HG02885 (cell line): ENCODE measurements around the gene NIPA2.

Source experiments
- ATAC-seq: cut with Tn5 transposase; IDR thresholded peaks from one replicate; pipeline ENCODE4 v1.9.1; 2021; ENCODE audit warnings: mild to moderate bottlenecking; ENCODE audit not compliant: unreplicated experiment, poor library complexity

NIPA2 gene

DNA sequence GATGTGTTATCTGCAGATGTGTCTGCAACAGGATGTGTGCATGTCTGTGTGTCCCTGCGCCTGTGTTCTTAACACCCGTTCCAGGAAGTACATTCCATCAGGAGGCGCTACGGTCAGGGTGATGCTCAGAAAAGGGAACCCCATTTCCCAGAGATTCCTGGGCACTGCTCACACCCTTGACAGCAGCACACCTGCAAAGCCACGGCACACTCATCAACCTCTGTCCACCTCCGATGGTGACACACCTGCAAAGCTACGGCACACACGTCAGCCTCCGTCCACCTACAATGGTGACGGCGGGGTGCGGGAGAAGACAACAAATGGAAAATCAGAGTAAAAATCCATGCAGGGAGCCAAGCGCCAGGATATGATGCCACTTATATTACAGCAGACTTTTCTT lies 55.4 kb downstream of the NIPA2 start:
- ATAC-seq, result no peak

DNA sequence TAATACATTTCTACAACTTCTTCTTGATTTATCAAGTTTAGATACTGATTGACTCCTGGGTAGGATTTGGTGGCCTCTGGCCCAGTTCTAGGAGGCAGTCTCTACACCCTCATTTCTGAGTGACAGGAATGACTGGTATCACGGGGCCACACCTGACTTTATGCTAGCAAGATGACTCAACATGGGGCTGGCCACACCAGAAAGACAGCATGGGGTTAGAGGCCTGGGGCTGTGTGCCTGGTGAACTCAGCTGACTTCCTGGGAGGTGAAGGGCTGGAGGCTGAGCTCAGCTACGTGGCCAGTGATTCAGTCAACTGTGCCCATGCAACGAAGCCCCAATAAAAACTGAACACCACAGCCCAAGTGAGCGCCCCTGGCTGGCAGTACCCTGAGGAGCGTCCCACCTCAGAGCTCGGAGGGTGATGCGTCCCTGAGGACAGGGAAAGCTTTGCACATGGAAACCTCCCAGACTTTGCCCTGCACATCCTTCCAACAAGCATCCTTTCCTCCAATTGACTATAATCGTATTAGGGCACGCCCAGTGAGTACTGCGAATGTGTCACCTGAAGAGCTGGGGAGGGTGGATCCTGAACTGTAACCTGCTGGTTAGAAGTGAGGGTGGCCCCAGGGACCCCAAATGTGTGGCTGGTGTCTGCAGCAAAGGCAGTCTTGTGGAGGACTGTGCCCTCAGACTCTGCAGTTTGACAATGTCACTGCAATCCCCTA lies 57.2 kb downstream of the NIPA2 start:
- ATAC-seq, result peak; percentile 88

DNA sequence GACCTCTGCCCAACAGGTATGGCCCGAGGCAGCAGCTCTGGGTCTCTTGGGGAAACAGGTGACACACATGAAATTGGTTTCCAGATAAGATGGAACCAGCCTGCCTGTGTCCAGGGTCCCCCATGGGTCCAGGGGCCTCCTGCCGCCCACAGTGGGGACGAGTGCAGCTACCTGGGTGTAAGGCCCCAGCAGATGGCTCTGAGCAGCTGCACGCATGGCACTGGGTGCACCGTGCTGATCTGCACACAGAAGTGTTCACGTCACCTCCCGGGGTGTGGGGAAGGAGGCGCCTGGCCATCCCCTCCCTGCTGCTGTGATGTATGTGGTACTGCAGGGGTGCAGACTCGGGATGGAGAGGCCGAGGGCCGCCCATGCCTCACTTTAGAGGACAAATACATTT lies 63.6 kb downstream of the NIPA2 start:
- ATAC-seq, result no peak

DNA sequence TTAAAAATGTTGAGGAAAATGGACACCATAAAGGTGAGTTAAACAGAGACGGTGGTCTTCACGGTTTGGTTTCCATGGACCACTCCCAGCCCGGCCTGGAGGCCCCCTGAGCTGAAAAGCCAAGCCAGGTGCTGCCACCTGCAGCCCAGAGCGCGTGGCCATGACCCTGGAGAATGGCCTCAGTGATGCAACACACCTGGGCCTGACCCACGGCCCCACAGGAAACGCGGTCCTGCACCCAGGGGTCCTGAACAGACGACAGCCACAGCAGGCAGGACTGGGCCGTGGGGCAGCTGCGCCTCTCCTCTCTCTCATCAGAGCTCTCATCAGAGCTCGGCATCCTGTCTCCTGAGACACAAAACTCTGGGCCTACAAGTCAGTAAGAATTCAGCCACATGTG lies 64.1 kb downstream of the NIPA2 start:
- no peak for ATAC-seq

DNA sequence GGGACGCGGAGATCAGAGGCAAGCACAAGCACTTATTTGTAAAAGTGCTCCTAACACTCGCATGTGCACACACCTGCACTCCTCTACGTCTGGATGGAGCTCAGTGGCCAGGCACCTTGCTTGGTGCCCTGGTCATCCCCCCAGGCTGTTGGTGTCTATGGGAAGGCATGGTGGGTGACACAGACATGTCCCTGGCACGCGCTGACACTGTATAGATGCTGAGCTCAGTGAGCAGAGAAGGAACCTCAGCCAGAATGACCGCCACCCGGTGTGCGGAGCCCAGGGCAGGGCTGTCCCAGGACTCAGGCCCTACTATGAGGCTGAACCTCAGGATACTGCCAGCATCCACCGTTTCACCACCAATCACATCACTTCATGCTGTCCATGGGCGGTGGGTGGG lies 64.5 kb downstream of the NIPA2 start:
- no peak for ATAC-seq

DNA sequence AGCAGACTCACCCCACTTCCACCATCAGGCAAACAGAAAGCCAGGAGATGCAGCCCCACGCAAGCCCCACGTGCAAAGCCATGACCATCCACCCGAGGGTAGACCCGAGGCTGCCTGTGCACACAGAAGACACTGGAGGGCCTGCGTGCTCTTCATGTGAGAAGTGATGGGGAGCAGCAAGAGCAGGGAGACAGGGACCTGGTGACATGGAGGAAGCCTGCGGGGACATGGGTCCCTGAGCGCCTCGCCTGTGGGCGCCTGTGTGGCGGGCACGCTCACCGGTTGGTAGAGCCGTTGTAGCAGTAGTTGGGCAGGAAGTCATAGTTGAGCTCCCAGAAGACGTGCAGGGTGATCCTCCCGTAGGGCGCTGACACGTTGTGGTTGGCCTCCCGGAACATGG lies 65.0 kb downstream of the NIPA2 start:
- ATAC-seq, result no peak

DNA sequence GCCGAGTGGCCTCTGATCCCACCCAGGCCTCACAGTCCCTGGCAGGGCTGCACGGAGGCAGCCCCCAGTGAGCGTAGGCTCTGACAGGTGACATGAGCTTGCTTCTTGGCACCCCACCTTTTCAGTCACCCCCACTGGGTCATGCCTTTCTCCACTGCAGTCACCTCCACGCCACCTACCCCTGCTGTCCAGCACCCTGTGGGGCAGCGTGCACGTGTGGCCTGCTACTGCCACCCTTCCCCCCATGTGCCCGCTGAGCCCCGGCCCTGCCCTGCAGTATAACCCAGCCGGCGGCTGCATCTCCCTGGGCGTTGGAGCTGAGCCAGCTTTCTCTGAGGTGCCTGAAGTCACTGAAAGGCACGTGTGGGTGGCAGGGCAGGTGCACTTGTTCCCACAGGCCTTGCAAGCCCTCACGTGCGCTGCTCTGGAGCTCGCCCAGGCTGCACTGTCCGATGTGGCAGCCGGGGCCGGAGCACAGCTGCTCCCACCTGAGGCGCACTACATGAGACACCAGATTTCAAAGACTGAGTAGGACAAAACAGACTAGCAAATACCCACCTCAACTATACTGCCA lies 65.6 kb downstream of the NIPA2 start:
- ATAC-seq, result no peak

DNA sequence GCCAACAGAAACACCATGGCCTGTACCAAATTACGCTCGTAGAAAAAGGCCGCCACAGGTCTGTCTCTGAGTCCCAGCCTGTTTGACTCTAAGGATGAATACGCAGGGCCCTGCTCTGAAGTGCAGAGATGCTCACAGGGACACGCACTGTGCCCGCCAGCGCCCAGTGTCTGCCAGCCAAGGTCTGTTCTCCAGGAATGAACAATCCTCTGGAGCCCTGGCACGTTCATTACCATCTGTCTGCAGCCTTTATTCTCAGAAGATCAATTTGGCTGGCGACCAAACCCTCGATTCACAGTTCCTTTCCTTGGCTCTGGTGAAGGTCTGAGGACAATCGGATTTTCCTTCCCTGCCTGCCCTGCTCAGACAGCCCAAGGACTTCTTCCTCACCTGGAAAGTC lies 66.3 kb downstream of the NIPA2 start:
- ATAC-seq, result no peak

DNA sequence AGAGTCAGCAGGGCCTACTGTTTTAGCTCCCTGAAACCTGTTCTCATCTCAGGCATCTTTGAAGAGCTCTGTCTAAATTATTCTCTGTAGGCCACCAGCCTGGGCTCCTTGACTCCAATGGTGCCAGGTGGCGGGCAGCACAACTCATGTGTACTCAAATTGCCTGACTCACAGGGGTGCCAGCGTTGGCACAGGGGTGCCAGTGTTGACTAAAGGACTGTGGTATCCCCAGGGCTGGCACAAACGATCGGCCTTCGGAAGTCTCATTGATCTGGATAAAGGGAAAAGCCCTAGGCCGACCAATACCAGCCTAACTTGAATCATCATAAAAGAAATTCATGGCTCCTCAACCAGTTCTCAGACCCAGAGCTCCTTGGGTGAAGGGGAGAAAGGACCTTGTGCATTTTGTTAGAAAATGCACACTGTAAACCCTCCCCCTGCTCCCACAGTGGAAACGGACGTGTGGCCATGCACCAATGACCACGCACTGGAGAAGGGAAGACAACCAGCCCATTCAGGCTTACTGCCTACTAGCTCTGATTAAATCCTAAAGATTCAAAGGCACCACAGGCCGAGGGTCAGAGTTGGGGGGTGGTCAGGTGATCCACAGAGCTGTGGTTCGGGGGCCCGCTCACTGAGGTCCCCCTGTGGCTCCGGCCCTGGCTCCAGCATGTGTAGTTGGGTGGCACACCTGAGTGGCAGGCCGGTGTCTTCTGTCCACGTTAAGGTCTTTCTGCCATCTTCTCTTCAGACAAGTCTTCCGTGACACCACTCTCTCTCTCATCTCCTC lies 68.9 kb downstream of the NIPA2 start:
- no peak for ATAC-seq

DNA sequence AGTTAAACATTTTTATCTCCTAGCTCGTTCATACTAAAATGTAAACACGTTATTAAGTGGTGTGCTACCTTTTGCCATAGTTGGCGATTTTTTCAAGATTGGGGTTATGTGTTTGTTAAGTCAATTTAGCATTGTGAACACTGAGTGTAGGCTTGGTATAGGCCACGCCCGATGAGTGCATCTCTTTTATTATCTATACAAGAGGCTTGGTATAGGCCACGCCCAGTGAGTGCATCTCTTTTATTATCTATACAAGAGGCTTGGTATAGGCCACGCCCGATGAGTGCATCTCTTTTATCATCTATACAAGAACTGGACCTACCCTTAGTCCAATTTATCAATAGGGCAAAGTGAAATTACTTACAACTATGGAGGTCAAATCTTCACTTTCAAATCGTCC lies 70.4 kb downstream of the NIPA2 start:
- no peak for ATAC-seq

DNA sequence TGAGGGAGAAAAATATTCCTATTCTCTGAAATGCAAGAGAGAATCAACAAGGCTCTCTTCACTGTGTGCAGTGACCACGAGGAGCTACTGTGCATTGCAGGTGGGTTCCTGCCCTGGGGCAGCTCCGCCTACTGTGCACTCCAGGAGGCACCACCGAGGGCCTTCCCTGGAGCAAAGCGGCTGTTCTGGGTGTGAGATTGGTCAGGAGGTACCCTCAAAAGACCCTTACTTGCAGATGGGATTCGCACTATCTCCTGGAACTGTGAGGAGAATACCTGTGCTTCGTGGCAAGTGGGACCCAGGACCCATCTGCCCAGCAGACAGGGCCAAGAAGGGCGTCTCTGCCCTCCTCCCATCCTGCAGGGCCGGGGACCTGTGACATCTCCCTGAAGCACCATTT lies 72.8 kb downstream of the NIPA2 start:
- no peak for ATAC-seq

DNA sequence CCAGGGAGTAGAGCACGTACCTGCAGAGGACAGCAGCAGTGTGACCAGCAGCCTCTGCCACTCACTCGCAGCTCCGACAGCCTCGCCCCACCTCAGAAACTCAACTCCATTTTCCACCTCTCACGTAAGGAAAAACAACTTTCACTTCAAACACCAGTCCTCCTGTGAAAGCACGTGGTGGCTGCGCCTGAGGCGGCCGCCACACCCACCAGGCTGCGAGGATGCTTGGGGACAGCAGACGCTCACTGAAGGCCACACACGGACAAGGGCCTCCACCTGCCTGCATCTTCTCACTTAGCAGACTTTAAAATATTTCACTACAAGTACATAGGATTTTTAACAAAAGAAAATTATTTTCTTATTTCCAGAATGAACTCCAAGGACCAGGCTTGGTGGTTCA lies 73.8 kb downstream of the NIPA2 start:
- ATAC-seq, result no peak

DNA sequence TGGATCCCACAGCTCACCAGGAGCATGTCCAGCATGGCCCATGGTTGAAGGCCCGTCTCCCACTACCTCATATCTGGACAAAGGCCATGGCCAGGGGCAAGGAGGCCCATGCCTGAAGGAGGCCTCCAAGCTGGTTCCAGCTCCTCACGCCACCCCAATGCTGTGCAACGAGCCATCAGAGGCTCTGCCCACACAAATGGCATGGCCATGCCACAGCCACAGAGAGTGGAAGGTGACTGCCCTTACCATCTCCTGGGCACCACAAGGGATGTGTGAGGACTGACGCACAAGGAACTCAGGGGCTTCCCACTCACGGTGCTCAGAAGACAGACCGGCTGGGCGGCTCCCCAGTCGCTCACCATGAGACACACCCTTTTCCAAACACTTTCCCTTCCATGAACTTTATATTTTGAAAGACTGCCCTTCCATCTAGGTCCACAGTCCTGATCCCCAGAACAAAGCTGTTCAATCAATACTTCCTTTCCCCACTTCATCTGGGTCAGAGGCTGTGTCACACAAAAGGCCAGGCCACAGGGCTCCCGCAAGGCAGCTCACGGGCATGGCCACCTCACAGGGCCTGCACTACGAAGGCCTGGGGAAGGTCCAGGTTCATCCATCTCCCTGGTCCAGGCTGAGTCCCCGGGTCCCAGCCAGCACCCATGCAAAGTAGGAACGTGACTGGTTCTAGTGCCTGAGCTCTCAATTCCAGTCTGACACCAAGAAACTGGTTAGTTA lies 75.3 kb downstream of the NIPA2 start:
- ATAC-seq, result no peak

DNA sequence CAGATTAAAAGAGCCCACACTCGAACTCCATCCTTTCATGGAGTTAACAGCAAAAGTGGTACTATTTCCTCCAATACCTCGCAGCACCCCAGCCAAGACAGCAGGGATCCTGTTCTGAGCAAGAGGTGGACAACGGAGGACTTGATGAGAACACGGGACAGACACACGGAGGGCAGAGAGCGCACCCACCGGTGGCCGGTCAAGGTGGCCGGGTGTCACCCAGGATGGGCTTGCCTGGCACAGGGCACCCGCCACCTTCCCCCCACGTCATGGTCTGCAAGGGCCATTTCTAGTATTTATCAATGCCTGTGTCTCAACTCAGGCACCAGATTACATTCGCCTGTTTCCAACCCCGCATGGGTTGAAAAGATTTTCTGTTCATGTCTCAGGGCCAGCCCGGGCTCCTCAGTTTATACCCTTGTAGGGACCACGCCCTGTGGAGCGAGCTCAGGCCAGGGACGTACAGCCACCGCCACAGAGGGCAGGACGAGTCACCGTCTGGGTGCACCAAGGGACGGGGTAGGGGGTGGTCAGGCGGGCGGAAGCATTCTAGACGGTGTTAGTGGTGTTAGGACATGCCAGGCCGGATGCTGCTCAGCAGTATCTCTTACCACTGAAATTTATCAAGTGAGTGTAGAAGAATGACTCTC lies 77.5 kb downstream of the NIPA2 start:
- no peak for ATAC-seq

DNA sequence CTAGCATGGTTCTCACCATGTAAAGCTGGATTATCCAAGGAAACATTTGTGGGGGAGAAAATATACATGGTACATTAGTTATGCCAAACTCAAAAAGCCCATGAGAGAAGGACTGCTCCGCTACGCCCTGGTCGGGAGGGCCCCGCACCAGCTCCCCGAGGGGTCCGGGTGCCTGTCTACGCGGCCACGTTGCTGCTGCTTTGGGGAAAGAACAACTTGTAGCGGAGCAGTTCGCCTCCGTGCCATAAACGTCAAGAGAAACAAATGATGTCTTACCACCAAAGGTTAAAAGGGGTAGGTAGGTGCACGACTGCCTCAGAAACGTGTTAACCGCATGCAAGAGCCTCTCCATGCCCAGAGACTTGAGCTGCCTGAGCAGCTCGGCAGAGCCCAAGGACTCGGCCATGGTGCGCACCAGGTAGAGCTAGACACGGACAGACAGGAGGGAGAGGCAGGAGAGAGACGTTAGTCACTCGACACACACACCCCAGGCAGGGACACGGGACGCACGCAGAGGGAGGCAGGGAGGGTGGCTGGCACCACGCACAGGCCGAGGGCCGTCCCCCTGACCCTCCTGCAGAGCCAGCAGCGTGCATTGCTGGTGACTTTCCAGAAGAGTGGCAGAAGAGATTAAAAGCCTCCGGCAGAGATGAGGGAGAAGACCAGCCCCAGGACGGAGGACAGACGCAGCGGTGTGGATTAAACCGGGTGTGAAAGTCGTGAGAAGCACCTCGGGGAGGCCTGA lies 78.3 kb downstream of the NIPA2 start:
- no peak for ATAC-seq

DNA sequence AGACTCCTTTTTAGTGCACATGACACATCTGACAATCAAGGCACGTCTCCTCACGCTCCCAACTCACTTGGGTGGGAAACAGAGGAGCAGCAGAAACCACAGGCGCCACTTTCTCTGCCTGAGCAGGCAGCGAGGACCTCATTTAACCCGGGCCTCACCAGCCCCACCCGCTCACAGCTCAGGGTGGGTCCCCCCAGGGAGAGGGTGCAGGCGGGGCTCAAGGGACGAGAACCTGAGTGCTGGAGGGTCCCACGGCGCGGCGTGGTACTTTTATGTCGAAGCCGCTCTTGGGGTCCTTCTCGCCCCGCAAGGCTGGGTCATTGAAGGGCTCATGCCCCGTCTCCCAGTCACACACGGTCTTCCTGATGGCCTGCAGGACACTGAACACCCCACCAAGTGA lies 79.1 kb downstream of the NIPA2 start:
- no peak for ATAC-seq
